Osteocyte (in vitro differentiated cells): Measurements from ENCODE around the gene ADAT2. TPM values are rescaled to one million over a fixed set of nuclear protein-coding genes. Genes with fewer than 3 reads are reported as not detected.

Experiments used
- DNase-seq: peaks from one replicate; pipeline ENCODE4 v3.0.0; 2021; ENCODE audit warnings: mixed read lengths; ENCODE audit not compliant: unreplicated experiment; ENCODE audit errors: extremely low spot score
- H3K27ac Mint-ChIP-seq: one replicate; pipeline ENCODE4 v1.8.0; 2021; ENCODE audit warnings: mild to moderate bottlenecking, mixed read lengths; ENCODE audit not compliant: unreplicated experiment
- H3K27me3 Mint-ChIP-seq: one replicate; pipeline ENCODE4 v1.8.0; 2021; ENCODE audit warnings: mixed read lengths; ENCODE audit not compliant: unreplicated experiment
- H3K36me3 Mint-ChIP-seq: one replicate; pipeline ENCODE4 v1.8.0; 2021; ENCODE audit warnings: mixed read lengths; ENCODE audit not compliant: unreplicated experiment
- H3K4me1 Mint-ChIP-seq: one replicate; pipeline ENCODE4 v1.8.0; 2021; ENCODE audit warnings: mixed read lengths; ENCODE audit not compliant: unreplicated experiment
- H3K4me3 Mint-ChIP-seq: one replicate; pipeline ENCODE4 v1.8.0; 2021; ENCODE audit warnings: mild to moderate bottlenecking, moderate library complexity, mixed read lengths; ENCODE audit not compliant: unreplicated experiment
- H3K9me3 Mint-ChIP-seq: one replicate; pipeline ENCODE4 v1.8.0; 2021; ENCODE audit warnings: mixed read lengths; ENCODE audit not compliant: unreplicated experiment
- total RNA-seq: library from RNA; stranded (reverse); gene quantifications from 2 replicates; pipeline ENCODE4 v1.2.1, GENCODE V29; 2021
- TF ChIP-seq, protein P1 (sequence below): fragments of 200-600 bp; sonication (generic); IDR thresholded peaks from 2 replicates; pipeline ENCODE4 v1.5.0; 2021; ENCODE audit warnings: antibody characterized with exemption, mild to moderate bottlenecking, moderate library complexity

The ADAT2 gene
- total RNA-seq, 1 donor from 2014 or later: 4.3 TPM

DNA sequence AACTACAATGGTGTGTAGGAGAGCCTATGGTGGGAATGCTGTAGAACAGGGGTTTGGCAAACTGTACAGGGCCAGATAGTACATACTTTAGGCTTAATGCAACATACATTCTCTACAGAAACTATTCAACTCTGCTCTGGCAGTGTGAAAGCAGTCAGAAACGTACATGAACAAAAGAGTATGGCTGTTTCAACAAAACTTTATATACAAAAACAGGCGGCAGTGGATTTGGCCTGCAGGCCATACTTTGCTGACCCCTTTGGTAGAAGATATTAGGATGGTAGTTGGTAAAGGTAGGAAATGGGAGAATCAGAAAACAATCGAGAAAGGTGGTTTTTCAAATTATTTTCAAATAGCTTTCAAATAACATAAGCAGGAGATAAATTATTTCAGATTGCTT, 36.3 kb upstream of the ADAT2 start:
- H3K4me3 Mint-ChIP-seq: no peak overlapping the region
- no peaks in the 10 kb centered on the region for H3K9me3 Mint-ChIP-seq
- H3K4me1 Mint-ChIP-seq: no peaks in the 10 kb centered on the region
- H3K36me3 Mint-ChIP-seq: peaks cover 11% of the 10 kb centered on the region
- no peak overlapping the region for H3K27ac Mint-ChIP-seq
- no peak for DNase-seq
- TF ChIP-seq, protein P1, sequence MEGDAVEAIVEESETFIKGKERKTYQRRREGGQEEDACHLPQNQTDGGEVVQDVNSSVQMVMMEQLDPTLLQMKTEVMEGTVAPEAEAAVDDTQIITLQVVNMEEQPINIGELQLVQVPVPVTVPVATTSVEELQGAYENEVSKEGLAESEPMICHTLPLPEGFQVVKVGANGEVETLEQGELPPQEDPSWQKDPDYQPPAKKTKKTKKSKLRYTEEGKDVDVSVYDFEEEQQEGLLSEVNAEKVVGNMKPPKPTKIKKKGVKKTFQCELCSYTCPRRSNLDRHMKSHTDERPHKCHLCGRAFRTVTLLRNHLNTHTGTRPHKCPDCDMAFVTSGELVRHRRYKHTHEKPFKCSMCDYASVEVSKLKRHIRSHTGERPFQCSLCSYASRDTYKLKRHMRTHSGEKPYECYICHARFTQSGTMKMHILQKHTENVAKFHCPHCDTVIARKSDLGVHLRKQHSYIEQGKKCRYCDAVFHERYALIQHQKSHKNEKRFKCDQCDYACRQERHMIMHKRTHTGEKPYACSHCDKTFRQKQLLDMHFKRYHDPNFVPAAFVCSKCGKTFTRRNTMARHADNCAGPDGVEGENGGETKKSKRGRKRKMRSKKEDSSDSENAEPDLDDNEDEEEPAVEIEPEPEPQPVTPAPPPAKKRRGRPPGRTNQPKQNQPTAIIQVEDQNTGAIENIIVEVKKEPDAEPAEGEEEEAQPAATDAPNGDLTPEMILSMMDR: no peak
- H3K27me3 Mint-ChIP-seq: no peaks in the 10 kb centered on the region

DNA sequence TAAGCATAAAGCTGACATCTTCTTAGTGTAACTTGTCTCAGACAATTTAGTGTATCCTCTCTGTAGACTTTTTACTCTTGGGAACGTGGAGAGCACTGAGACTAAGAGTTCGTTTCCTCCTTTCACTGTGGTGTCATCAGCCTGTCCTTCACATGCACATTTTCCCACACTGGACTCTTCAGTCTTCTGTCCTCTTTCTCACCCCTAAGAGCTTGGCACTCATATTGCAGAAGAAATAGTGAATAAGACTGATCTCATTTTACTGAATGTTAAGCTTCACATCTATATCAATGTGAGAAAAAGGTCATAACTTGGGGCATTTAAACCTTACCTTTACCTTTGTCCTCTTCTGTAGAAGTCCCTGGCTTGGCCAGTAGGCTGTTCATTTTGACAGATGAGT, 35.5 kb upstream of the ADAT2 start:
- H3K9me3 Mint-ChIP-seq: no peaks in the 10 kb centered on the region
- H3K4me1 Mint-ChIP-seq: no peaks in the 10 kb centered on the region
- H3K4me3 Mint-ChIP-seq: no peak overlapping the region
- no peak for DNase-seq
- no peaks in the 10 kb centered on the region for H3K27me3 Mint-ChIP-seq
- no peak overlapping the region for H3K27ac Mint-ChIP-seq
- TF ChIP-seq, protein P1: no peak
- H3K36me3 Mint-ChIP-seq: peaks cover 11% of the 10 kb centered on the region

DNA sequence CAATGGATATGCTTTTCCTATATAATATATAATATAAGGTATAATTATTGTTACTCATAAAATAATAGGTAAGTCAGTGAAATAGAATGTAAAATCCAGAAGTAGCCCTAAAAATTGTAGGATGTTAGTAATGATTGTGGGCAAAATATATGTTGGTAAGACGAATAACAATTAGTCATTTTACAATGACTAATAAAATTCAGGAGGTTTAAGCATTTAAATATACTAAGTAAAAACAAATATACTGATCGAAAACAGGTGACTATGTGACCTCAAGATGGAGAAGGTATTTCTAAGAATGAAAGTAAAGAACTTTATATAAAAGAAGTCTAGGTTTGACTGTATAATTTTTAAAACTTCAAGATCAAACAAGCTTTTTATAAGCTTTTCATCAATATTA, 32.1 kb upstream of the ADAT2 start:
- no peak for DNase-seq
- Mint-ChIP-seq H3K4me1 (no peaks in the 10 kb centered on the region), H3K27ac (no peak overlapping the region), H3K4me3 (no peak overlapping the region), H3K9me3 (no peaks in the 10 kb centered on the region), H3K36me3 (peaks cover 24% of the 10 kb centered on the region), H3K27me3 (no peaks in the 10 kb centered on the region)
- TF ChIP-seq, protein P1: no peak

DNA sequence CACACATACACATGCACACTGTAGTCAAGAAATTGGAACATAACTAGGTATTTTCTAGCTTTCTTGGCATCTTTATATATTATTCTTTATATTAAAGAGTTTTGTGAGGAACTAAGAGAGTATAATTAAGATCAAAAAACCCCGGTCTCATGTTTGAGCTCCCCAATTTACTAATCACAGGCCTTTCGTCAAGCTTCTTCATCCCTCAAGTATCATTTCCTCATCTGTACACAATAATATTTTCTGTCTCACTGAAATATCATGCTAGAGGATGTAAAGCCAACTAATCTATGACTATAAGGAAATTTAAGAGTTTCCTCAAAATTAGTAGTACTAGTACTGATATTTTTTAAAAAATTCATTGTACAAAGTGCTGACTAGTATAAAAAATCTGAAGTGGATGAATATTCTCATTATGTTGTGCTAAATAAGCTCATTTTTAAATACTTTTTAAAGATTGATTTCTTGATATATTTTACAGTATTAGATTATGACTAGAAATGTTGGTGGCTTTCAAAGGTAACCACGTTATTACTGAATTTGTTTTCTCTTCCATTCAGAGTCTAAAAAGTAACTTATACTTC, 28.1 kb upstream of the ADAT2 start:
- no peak for DNase-seq
- Mint-ChIP-seq H3K4me1 (no peaks in the 10 kb centered on the region), H3K36me3 (peaks cover 42% of the 10 kb centered on the region), H3K27ac (no peak overlapping the region), H3K4me3 (no peak overlapping the region), H3K9me3 (no peaks in the 10 kb centered on the region), H3K27me3 (no peaks in the 10 kb centered on the region)
- TF ChIP-seq, protein P1: no peak

DNA sequence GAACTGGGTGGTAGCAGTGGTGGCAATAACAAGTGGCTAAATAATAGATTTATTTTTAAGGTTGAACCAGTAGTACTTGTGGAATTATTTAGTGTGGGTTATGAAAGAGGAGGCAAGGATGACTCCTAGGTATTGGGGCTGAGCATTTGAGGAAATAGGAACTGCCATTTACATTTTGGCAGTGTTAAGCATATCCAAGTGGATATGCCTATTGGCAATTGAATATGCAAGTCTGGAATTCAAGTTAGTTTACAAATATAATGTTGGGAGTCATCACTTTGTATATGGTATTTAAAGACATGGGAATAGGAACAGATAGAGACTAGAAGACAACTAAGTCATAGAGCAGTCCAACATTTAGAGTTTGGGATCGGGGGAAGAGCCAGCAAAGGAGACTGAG, 26.1 kb upstream of the ADAT2 start:
- Mint-ChIP-seq H3K27me3 (no peaks in the 10 kb centered on the region), H3K27ac (no peak overlapping the region), H3K9me3 (no peaks in the 10 kb centered on the region), H3K36me3 (peaks cover 55% of the 10 kb centered on the region), H3K4me1 (no peaks in the 10 kb centered on the region), H3K4me3 (no peak overlapping the region)
- TF ChIP-seq, protein P1: no peak
- no peak for DNase-seq
